GM21825 (cell line): ENCODE data around the gene PTER.

Experiments
- ATAC-seq: cut with Tn5 transposase; IDR thresholded peaks from one replicate; pipeline ENCODE4 v1.9.1; 2021; ENCODE audit warnings: mild to moderate bottlenecking, moderate library complexity; ENCODE audit not compliant: unreplicated experiment

Gene PTER

DNA sequence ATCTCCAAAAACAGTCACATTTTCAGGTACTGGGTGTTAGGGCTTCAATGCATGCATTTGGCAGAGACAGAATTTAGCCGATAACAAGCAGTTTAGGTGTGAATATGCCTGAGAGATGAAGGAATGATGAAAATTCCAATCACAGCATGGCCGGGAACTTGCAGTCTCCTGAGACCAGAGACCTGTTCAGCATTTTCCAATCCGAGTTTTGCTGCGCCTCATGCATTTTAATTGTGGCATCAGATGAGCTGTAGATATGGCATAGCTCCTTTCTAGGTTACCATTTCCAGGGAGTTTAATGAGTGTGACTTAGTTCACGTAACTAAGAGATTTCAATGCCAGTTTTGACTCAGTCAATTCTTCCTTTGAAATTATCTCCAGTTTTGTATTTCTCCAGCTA is 99.3 kb downstream of the PTER start:
- ATAC-seq: no peak

DNA sequence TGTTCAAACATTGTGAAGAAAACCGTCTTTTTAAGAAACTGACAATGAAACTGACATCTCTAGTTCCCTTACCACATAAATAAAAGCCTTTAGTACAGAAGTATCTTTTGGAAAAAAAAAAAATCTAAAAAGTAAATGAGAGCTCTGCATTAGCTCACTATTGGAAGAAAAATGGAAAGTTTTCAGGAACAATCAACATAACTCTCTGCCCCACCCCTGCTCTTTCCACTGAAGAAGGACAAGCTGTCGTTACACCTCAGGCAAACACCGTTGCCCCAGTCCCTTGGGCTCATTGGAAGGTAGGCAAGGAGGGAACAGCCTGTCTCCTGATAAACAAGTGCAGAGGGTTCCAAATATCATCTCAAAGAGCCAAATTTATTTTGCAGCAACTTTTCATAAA is 107.3 kb downstream of the PTER start:
- ATAC-seq: no peak

DNA sequence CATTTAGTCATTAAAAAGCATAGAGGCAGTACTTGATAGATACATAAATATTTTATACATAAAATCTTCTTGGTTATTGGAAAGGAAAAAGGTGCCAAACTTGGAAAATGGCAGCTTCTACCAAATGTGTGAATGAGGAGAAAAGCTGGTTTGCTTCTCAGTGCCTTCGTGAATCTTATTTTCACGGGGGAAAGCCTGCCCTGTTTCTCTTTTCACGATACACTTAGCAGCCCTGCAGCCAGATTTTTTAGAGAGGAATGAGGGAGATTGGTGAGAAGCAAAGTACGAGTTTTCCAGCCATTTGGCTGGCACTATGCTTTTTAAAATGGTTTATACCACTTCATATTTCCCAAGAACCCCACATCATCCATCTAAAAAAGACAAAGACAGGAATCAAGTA is 107.8 kb downstream of the PTER start:
- no peak for ATAC-seq

DNA sequence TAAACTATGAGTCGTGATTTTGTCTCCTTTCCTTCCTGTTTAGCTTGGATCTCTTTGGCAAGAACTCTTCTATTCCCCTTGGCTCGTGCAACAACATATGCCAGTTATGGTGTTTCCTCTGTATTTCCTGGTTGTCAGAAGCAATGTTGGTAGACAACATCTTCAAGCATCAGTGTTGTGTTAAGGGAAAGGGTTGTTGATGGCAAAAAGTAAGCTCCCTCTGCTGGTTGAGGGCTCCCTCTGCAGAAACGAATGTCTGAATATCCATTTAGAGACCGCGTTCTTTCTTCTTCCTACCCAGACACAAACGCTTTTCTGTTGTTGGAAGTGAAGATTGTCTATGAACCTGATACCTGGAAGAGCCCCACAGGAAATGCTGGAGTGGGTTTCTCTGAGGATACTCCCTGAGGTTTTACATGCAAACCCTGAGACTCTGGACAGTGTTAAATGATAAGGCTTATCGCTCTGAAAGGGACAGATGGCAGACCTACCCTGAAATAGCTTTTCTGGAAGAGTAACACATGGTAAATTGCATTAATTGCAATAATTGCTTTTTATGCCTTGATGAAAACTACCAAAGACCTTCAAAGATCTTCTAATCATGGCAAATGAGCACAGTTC is 108.4 kb downstream of the PTER start:
- ATAC-seq: peak; percentile 57

DNA sequence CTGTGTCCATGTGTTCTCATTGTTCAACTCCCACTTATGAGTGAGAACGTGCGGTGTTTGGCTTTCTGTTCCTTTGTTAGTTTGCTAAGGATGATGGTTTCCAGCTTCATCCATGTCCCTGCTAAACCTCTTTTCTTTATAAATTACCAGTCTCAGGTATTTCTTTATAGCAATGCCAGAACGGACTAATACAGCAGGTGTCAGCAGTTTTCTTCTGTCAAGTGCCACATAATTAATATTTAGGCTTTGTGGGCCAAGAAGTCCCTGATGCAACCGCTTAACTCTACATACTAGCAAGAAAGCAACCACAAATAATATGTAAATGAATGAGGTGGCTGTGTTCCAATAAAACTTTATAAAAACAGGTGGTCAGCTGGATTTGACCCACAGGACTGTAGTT is 111.2 kb downstream of the PTER start:
- ATAC-seq: no peak

DNA sequence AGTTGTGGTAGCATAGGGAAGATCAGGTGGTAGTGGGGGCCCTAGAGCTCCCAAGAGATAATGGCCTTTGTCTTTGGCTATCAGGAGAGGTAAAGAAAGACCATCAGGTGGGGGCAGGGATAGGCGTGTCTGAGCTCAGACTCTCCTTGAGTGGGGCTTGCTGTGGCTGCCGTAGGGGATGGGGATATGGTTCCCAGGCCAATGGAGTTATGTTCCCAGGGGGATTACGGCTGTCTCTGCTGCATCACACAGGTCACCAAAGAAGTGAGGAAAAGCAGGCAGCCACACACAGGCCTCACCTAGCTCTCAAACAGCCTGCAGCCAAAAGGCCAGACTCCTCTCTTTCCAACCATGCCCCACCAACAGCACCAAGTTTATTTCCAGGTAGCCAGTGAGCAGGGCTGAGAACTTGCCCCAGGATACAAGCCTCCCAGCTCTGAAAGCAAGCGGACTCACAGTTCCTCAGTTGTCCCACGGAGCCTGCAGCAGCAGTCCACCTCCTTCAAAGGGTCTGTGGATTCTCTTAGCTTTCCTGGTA is 122.5 kb downstream of the PTER start:
- no peak for ATAC-seq

DNA sequence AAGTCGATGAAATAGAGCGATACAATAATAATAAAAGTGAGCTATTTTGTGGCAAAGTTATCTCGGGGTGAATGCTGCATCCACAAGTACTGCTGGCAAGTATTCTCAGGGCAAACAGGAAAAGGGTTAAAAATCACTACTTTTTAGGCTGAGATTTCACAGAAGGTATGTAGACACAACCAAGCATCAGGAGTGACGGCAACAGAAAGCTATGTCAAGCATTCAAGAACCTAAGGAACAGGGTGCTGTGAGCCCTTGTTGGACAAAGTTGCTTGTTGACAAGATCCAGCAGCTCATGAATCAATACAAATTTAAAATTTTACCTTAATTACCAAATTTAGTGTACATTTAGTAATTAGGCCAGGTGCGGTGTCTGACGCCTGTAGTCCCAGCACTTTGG is 126.1 kb downstream of the PTER start:
- ATAC-seq: no peak
